Fibroblast of skin of back (primary cell): ENCODE results near the gene NSFL1C.

Experiments used
- DNase-seq: peaks from one replicate; pipeline ENCODE4 v3.0.0-alpha.2; 2013

The NSFL1C gene

GRCh38 chr20:1457992-1458391, 8.7 kb downstream of the NSFL1C start:
- DNase-seq, result no peak

GRCh38 chr20:1456300-1456699, 10.3 kb downstream of the NSFL1C start:
- peak; percentile 64 for DNase-seq

- no peak for DNase-seq
Measured at GRCh38 chr20:1450926-1451491, 15.6 kb downstream of the NSFL1C start.

- DNase-seq, result no peak
Measured at GRCh38 chr20:1449370-1449769, 17.3 kb downstream of the NSFL1C start.

GRCh38 chr20:1448081-1448620, 18.5 kb downstream of the NSFL1C start:
- DNase-seq, result no peak

- no peak for DNase-seq
Measured at GRCh38 chr20:1446536-1446935, 20.1 kb downstream of the NSFL1C start.

GRCh38 chr20:1443085-1443484, 23.6 kb downstream of the NSFL1C start:
- no peak for DNase-seq

GRCh38 chr20:1442304-1442703, 24.3 kb downstream of the NSFL1C start:
- no peak for DNase-seq

GRCh38 chr20:1441133-1441532, 25.5 kb downstream of the NSFL1C start:
- no peak for DNase-seq

GRCh38 chr20:1440024-1440423, 26.6 kb downstream of the NSFL1C start:
- DNase-seq, result no peak

- no peak for DNase-seq
Measured at GRCh38 chr20:1438361-1438760, 28.3 kb downstream of the NSFL1C start.

- peak; percentile 57 for DNase-seq
Measured at GRCh38 chr20:1437235-1437904, 29.3 kb downstream of the NSFL1C start.

GRCh38 chr20:1436263-1436662, 30.4 kb downstream of the NSFL1C start:
- DNase-seq, result no peak

GRCh38 chr20:1435337-1435699, 31.3 kb downstream of the NSFL1C start:
- DNase-seq, result no peak

- peak; percentile 62 for DNase-seq
Measured at GRCh38 chr20:1434571-1435336, 31.9 kb downstream of the NSFL1C start.

GRCh38 chr20:1431158-1431557, 35.5 kb downstream of the NSFL1C start:
- DNase-seq, result no peak

GRCh38 chr20:1430004-1430451, 36.6 kb downstream of the NSFL1C start:
- no peak for DNase-seq

- DNase-seq, result no peak
Measured at GRCh38 chr20:1429143-1429728, 37.4 kb downstream of the NSFL1C start.

- no peak for DNase-seq
Measured at GRCh38 chr20:1427457-1428054, 39.1 kb downstream of the NSFL1C start.

- DNase-seq, result no peak
Measured at GRCh38 chr20:1426231-1426849, 40.3 kb downstream of the NSFL1C start.

GRCh38 chr20:1424336-1424735, 42.3 kb downstream of the NSFL1C start:
- DNase-seq, result no peak

GRCh38 chr20:1423625-1424106, 43.0 kb downstream of the NSFL1C start:
- peak; percentile 54 for DNase-seq
